ENCODE measurements around the gene HS3ST3B1.

GRCh38 chr17:14360856-14361255, 60.0 kb downstream of the HS3ST3B1 start:
- TF ChIP-seq CTCF (IDR thresholded peaks at IDR 0.05; ENCODE audit: low read depth, low read length, poor library complexity, severe bottlenecking): no peak
- TF ChIP-seq EZH2phosphoT487 (IDR thresholded peaks at IDR 0.05; ENCODE audit: borderline replicate concordance, low read length): no peak
